NCI-H2227 (cell line): ENCODE data around the gene STK17A.
A peak's percentile ranks its signal among the peaks of the same experiment; 100 is the strongest.

ENCODE experiments used
- DNase-seq: peaks from one replicate; lab custom pipeline; 2025; ENCODE audit not compliant: unreplicated experiment; lab: John Stamatoyannopoulos, UW

The STK17A gene

GRCh38 chr7:43631559-43631958 is 48.7 kb downstream of the STK17A start:
- DNase-seq, result no peak

GRCh38 chr7:43632746-43633145 is 49.8 kb downstream of the STK17A start:
- no peak for DNase-seq

GRCh38 chr7:43634384-43634783 is 51.5 kb downstream of the STK17A start:
- no peak for DNase-seq

- no peak for DNase-seq
Measured at GRCh38 chr7:43636093-43636492, 53.2 kb downstream of the STK17A start.

GRCh38 chr7:43637114-43637806 is 54.4 kb downstream of the STK17A start:
- no peak for DNase-seq

GRCh38 chr7:43639858-43640491 is 57.1 kb downstream of the STK17A start:
- DNase-seq, result peak; percentile 36

- peak; percentile 18 for DNase-seq
Measured at GRCh38 chr7:43640679-43641078, 57.8 kb downstream of the STK17A start.

GRCh38 chr7:43642897-43643630 is 60.2 kb downstream of the STK17A start:
- DNase-seq, result no peak

GRCh38 chr7:43643846-43644245 is 60.9 kb downstream of the STK17A start:
- no peak for DNase-seq

GRCh38 chr7:43645699-43646226 is 62.9 kb downstream of the STK17A start:
- no peak for DNase-seq

- DNase-seq, result peak; percentile 39
Measured at GRCh38 chr7:43646603-43647338, 63.9 kb downstream of the STK17A start.

- peak; percentile 31 for DNase-seq
Measured at GRCh38 chr7:43647339-43647672, 64.4 kb downstream of the STK17A start.

GRCh38 chr7:43647673-43648472 is 65.0 kb downstream of the STK17A start:
- DNase-seq, result no peak

GRCh38 chr7:43648473-43649406 is 65.8 kb downstream of the STK17A start:
- no peak for DNase-seq

- DNase-seq, result no peak
Measured at GRCh38 chr7:43649755-43650274, 66.9 kb downstream of the STK17A start.

- no peak for DNase-seq
Measured at GRCh38 chr7:43650457-43651052, 67.6 kb downstream of the STK17A start.

GRCh38 chr7:43652364-43652763 is 69.5 kb downstream of the STK17A start:
- DNase-seq, result no peak

- DNase-seq, result no peak
Measured at GRCh38 chr7:43653466-43653865, 70.6 kb downstream of the STK17A start.
